Mesenteric fat pad (tissue), 1 donor: ENCODE measurements around the gene TGIF1. TPM values are rescaled to one million over a fixed set of nuclear protein-coding genes. Genes with fewer than 3 reads are reported as not detected.
"Not testable (repeated sequence)": the region's sequence is repeated elsewhere in the genome, so short reads cannot be mapped to it uniquely, and the experiment has no call there.

ENCODE experiments used
- DNase-seq: peaks from one replicate; pipeline ENCODE4 v3.0.0-alpha.2; 2020; ENCODE audit warnings: low spot score
- total RNA-seq: library from RNA; stranded (reverse); fragmentation: NEBNext Ultra II Directional; extraction: Animal tissue kit (Norgen Biotek cat#: 25700); gene quantifications from one replicate; pipeline ENCODE4 v1.2.1, GENCODE V29; 2021
- donor health status: DM: yes; HTN: yes; CAD: no.

Gene TGIF1
- total RNA-seq, 1 donor from 2014 or later: 59.3 TPM

GRCh38 chr18:3454365-3455089 is 4.6 kb downstream of the TGIF1 start:
- DNase-seq: no peak

DNA sequence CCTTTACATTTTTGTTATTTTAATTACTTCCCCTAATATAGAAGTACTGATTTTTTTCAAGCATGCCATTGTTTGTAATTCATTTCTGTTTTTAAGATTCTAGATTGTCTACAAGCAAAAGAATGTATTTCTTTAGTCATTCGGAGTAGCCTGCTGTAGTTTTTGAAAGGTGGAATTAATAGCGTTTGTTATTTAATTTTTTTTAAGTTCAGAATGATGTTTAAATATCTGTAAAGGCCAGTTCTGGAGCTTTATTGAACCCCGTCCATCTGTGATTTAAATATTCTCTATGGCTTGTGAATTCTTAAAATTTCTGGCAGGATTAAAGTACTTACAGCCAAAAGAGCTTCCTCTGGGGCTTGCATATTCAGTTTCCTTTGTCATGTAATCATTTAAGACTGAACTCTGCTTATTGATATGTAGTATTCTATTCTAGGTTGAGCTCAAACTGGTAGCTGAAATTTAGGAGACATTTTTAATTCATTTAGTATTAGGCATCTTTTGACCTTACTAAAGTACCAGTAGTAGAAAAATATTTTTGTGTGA is 5.2 kb downstream of the TGIF1 start:
- DNase-seq: no peak

DNA sequence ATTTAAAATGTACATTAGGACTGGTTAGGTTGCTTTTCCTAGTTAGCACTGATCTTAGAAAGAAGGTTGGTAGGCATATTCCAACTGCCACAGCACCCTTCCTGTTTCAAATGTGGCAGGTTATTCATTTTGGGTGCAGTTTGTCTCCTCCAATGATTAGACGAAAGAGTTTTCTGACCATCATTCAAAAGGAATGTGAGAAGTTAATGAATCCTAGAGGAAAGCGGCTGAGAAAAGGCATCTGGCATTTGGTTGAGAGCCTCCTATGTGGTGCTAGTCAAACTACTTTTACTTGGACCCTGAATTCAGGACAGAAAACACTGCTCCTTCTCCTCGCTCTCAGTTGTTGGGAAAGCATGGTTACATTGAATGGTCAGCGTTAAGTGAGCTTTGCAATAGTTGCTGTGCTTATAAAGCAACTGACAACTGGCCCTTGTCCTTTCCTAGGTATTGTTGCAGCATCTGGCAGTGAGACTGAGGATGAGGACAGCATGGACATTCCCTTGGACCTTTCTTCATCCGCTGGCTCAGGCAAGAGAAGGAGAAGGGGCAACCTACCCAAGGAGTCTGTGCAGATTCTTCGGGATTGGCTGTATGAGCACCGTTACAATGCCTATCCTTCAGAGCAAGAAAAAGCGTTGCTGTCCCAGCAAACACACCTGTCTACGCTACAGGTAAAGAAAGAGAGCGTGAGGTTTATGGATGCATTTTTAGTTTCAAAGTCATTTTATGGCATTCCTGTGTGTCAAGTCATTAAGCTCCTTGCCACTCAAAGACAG is 6.1 kb downstream of the TGIF1 start:
- DNase-seq: no peak

- DNase-seq: no peak
Observed at GRCh38 chr18:3456686-3457069, 6.7 kb downstream of the TGIF1 start.

DNA sequence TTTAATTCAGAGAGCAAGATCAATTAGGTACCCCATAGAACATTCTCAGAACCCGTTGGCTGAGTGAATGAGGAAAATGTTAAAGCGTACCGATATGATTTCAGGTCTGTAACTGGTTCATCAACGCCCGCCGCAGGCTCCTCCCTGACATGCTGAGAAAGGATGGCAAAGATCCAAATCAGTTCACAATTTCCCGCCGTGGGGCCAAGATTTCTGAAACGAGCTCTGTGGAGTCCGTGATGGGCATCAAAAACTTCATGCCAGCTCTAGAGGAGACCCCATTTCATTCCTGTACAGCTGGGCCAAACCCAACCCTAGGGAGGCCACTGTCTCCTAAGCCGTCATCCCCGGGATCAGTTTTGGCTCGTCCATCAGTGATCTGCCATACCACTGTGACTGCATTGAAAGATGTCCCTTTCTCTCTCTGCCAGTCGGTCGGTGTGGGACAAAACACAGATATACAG is 7.3 kb downstream of the TGIF1 start:
- no peak for DNase-seq

GRCh38 chr18:3458378-3458777 is 8.4 kb downstream of the TGIF1 start:
- DNase-seq: no peak

GRCh38 chr18:3458952-3459853 is 9.2 kb downstream of the TGIF1 start:
- DNase-seq: no peak

- no peak for DNase-seq
Observed at GRCh38 chr18:3460823-3461398, 10.9 kb downstream of the TGIF1 start.

DNA sequence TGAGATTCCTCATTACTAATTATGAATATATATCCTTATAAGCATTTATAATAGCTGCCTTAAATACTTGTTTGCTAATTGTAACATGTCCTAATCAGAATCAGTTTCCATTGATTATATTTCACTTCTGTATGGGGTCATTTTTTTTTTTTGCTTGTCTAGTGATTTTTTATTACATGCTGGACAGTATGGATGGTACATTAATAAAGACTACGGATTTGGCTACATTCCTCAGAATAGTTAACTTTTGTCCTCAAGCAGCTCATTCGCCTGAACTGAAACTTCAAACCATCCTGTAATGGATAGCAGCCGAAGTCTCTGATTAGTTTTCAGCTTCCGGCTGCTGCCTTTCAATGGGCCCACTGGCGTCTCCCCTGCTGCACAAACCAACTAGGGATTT is 11.7 kb downstream of the TGIF1 start:
- no peak for DNase-seq

- no peak for DNase-seq
Observed at GRCh38 chr18:3463051-3463450, 13.1 kb downstream of the TGIF1 start.

- DNase-seq: no peak
Observed at GRCh38 chr18:3466045-3466444, 16.1 kb downstream of the TGIF1 start.

DNA sequence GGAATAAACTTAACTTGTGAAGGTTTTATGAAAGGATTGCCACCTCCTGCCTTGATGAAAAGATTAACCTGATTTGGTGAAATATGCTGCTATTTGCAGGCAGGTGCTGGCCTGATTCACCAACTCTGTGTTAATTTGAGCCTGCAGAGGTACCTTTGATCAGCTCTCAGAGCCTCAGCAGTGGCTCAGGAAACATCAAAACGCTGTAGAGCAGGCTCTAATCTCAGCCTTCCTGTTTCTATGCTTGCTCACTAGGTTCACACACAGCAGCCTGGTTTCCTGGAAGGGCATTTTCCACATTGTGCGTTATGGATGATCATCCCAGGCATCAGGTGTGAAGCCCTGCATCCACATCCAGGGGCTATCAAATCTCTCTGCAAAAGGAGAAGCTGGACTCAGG is 16.9 kb downstream of the TGIF1 start:
- no peak for DNase-seq

DNA sequence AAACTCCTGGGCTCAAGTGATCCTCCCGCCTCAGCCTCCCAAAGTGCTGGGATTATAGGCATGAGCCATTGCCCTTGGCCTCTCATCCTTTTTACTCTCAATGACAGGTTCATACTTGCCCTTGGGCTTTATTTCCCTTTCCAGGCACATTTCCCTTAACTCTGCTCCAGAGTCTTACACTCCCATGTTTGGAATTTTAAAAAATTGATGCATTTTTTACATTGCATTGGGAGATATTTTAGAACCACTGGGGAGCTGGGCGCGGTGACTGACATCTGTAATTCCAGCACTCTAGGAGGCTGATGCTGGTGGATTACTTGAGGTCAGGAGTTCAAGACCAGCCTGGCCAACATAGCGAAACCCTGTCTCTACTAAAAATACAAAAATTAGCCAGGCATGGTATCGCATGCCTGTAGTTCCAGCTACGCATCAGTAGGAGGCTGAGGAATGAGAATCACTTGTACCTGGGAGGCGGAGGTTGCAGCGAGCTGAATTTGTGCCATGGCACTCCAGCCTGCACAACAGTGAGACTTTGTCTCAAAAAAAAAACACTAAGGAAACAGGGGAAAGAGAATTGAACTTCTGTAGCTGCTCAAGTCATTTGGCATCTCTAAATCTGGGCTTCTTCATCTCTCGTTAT is 18.2 kb downstream of the TGIF1 start:
- DNase-seq: no peak

GRCh38 chr18:3468833-3469232 is 18.9 kb downstream of the TGIF1 start:
- DNase-seq: no peak

DNA sequence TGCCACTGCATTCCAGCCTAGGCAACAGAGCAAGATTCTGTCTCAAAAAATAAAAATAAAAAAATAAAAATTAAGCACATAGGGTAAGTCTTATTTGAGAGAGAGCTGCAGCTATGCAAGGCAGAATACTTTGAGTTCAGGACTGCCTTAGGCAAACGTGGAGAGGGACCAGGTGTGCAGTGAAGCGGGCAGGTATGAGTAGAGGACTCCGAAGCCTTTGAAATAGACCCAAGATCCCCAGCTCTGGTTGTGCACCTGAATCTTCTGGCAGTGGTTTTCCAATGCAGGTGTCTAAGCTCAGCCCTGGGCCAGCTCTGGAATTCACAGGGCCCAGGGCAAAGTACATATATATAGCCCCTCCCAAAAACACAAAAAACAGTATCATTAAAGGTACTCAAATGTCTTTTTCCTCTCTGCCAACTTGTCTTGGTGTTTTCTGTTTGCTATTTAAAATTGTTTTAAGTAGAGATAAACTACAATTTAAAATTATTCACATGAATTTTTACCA is 21.2 kb downstream of the TGIF1 start:
- DNase-seq: no peak

DNA sequence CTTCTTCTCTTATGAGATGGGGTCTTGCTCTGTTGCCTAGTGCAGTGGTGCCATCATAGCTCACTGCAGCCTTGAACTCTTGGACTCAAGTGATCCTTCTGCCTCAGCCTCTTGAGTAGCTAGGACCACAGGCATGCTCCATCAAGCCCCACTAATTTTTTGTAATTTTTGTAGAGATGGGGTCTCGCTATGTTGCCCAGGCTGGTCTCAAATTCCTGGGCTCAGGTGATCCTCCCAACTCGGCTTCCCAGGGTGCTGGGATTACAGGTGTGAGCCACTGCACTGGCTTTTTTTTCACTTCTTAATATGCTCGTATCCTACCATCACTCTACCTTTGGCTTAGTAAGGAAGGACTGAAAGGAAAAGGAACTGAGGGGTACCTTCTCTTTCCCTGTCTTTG is 22.1 kb downstream of the TGIF1 start:
- DNase-seq: not testable (repeated sequence)

DNA sequence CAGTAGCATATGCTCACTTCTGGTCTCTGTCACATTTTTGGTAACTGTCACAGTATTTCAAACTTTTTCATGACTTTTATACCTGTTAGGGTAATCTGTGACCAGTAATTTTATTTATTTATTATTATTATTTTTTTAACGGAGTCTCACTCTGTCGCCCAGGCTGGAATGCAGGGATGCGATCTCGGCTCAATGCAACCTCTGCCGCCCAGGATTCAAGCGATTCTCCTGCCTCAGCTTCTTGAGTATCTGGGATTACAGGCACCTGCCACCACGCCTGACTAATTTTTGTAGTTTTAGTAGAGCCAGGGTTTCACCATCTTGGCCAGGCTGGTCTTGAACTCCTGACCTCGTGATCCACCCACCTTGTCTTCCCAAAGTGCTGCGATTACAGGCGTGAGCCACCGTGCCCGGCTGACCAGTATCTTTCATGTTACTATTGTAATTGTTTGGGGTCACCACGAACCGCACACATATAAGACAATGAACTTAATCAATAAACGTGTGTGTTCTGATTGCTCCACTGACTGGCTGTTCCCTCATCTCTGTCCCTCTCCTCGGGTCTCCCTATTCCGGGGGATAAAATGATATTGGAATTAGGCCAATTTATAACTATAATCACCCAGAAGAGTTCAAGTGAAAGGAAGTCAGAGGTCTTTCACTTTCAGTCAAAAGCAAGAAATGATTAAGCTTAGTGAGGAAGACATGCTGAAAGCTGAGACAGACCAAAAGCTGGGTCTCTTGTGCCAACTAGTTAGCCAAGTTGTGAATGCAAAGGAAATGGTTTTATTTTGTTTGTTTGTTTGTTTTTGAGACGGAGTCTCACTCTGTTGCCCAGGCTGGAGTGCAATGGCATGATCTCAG is 22.9 kb downstream of the TGIF1 start:
- no peak for DNase-seq

- DNase-seq: no peak
Observed at GRCh38 chr18:3478262-3478978, 28.4 kb downstream of the TGIF1 start.
